ENCODE data around the gene PKD1.

PKD1 gene

DNA sequence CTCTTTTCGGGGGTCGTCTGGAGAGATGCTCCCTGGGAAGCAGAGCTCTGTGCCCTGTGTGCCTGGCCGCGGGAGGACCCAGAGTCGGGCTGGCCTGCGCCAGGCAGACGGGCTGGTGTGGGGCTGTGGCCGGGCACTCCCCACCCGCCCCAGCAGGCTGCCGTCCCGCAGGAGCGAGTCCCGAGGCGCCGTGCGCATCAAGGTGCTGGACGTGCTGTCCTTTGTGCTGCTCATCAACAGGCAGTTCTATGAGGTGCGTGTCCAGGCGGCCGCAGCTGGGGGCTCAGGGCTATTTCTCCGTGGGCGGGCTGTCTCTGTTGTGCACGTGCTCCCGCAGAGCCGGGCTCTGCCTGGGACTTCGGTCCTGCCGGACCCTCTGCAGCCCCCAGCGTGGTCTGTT, 72.9 kb downstream of the PKD1 start:
- TF ChIP-seq SIN3A (IDR thresholded peaks at IDR 0.05; ENCODE audit: borderline replicate concordance, insufficient read depth, low read length), result no peak
- no peak for TF ChIP-seq FOXP2 (optimal IDR thresholded peaks at IDR 0.05; ENCODE audit: borderline replicate concordance, extremely low read depth, extremely low read length, insufficient read depth)
- TF ChIP-seq TAF1 (IDR thresholded peaks at IDR 0.05; ENCODE audit: borderline replicate concordance, insufficient read depth, low read length), result no peak
- TF ChIP-seq POLR2AphosphoS5 (IDR thresholded peaks at IDR 0.05; ENCODE audit: low read depth, low read length), result no peak
- TF ChIP-seq, protein P1, sequence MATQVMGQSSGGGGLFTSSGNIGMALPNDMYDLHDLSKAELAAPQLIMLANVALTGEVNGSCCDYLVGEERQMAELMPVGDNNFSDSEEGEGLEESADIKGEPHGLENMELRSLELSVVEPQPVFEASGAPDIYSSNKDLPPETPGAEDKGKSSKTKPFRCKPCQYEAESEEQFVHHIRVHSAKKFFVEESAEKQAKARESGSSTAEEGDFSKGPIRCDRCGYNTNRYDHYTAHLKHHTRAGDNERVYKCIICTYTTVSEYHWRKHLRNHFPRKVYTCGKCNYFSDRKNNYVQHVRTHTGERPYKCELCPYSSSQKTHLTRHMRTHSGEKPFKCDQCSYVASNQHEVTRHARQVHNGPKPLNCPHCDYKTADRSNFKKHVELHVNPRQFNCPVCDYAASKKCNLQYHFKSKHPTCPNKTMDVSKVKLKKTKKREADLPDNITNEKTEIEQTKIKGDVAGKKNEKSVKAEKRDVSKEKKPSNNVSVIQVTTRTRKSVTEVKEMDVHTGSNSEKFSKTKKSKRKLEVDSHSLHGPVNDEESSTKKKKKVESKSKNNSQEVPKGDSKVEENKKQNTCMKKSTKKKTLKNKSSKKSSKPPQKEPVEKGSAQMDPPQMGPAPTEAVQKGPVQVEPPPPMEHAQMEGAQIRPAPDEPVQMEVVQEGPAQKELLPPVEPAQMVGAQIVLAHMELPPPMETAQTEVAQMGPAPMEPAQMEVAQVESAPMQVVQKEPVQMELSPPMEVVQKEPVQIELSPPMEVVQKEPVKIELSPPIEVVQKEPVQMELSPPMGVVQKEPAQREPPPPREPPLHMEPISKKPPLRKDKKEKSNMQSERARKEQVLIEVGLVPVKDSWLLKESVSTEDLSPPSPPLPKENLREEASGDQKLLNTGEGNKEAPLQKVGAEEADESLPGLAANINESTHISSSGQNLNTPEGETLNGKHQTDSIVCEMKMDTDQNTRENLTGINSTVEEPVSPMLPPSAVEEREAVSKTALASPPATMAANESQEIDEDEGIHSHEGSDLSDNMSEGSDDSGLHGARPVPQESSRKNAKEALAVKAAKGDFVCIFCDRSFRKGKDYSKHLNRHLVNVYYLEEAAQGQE (IDR thresholded peaks at IDR 0.05; ENCODE audit: insufficient read depth in 1 of 2, low read depth in 2 of 2, low read length in 2 of 2), result no peak

DNA sequence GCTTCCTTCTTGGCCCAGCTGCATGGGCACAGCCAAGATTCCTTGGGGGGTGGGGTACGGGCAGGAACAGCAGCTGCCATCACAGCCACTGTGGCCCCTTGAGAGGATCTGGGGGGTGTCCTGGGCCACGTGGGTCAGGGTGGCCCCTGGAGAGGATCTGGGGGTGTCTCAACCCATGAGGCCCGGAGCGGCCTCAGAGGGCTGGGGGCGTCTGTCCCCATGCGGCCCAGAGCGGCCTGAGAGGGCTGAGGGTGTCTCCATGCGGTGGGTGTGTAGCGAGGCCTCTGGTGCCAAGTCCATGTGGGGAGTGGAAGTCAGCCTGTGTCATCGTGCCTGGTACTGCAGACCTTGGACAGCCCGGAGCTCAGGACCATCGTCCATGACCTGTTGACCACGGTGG, 74.2 kb downstream of the PKD1 start:
- no peak for TF ChIP-seq SIN3A (IDR thresholded peaks at IDR 0.05; ENCODE audit: borderline replicate concordance, insufficient read depth, low read length)
- TF ChIP-seq POLR2AphosphoS5 (IDR thresholded peaks at IDR 0.05; ENCODE audit: low read depth, low read length), result no peak
- TF ChIP-seq, protein P1 (IDR thresholded peaks at IDR 0.05; ENCODE audit: insufficient read depth in 1 of 2, low read depth in 2 of 2, low read length in 2 of 2), result no peak
- TF ChIP-seq TAF1 (IDR thresholded peaks at IDR 0.05; ENCODE audit: borderline replicate concordance, insufficient read depth, low read length), result no peak
- TF ChIP-seq FOXP2 (optimal IDR thresholded peaks at IDR 0.05; ENCODE audit: borderline replicate concordance, extremely low read depth, extremely low read length, insufficient read depth), result no peak

DNA sequence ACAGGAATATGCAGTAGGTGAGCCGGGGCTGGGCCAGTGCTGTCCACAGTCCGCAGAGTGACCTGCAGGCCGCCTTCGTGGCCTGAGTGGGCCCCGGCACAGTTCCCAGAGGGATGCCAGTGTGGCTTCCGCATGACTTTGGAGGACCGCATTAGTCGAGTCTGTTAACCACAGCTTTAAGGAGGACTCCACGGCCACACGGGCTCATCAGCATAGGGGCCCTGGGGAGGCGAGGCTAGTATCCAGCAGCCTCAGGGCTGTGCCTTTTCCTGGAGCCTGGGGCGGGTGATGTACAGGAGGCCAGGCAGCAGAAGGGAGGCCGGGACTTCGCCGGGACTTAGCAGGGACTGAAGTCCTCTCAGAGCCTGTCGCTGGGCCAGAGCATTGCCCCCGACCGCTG, 74.7 kb downstream of the PKD1 start:
- no peak for TF ChIP-seq FOXP2 (optimal IDR thresholded peaks at IDR 0.05; ENCODE audit: borderline replicate concordance, extremely low read depth, extremely low read length, insufficient read depth)
- no peak for TF ChIP-seq POLR2AphosphoS5 (IDR thresholded peaks at IDR 0.05; ENCODE audit: low read depth, low read length)

DNA sequence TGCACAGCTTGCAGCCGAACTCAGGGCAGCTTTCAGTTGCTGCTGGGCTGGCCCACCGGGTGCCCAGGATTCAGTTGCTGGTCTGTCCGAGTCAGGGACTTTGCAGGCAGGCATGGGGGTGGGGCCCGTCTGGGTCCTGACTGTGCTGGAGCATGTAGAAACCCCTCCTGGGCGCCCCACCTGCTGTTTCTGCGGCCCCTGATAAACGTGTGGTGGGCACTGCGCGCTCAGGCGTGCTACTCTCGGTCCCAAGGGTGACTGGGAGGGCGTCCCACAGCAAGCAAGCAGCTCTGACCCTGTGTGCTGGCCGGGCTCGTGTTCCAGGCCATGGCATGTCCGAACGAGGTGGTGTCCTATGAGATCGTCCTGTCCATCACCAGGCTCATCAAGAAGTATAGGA, 75.4 kb downstream of the PKD1 start:
- TF ChIP-seq POLR2AphosphoS5 (IDR thresholded peaks at IDR 0.05; ENCODE audit: low read depth, low read length), result no peak
- no peak for TF ChIP-seq TAF1 (IDR thresholded peaks at IDR 0.05; ENCODE audit: borderline replicate concordance, insufficient read depth, low read length)
- no peak for TF ChIP-seq SIN3A (IDR thresholded peaks at IDR 0.05; ENCODE audit: borderline replicate concordance, insufficient read depth, low read length)
- TF ChIP-seq, protein P1 (IDR thresholded peaks at IDR 0.05; ENCODE audit: insufficient read depth in 1 of 2, low read depth in 2 of 2, low read length in 2 of 2), result no peak
- TF ChIP-seq FOXP2 (optimal IDR thresholded peaks at IDR 0.05; ENCODE audit: borderline replicate concordance, extremely low read depth, extremely low read length, insufficient read depth), result no peak

DNA sequence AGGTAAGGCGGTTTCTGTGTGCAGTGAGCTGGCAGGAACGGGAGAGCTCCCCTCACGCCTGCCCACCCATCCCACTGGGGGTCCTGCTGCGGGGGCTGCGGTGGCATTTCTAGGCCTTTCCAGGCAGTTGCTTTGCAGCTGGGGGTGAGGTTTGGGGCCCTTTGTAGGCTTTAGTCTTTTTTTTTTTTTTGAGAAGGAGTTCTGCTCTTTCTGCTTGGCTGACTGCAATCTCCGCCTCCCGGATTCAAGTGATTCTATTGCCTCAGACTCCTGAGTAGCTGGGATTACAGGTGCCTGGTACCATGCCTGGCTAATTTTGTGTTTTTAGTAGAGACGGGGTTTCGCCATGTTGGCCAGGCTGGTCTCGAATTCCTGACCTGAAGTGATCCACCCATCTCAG, 76.8 kb downstream of the PKD1 start:
- TF ChIP-seq, protein P1 (IDR thresholded peaks at IDR 0.05; ENCODE audit: insufficient read depth in 1 of 2, low read depth in 2 of 2, low read length in 2 of 2), result no peak
- TF ChIP-seq FOXP2 (optimal IDR thresholded peaks at IDR 0.05; ENCODE audit: borderline replicate concordance, extremely low read depth, extremely low read length, insufficient read depth) (no peak), POLR2AphosphoS5 (IDR thresholded peaks at IDR 0.05; ENCODE audit: low read depth, low read length) (no peak), TAF1 (IDR thresholded peaks at IDR 0.05; ENCODE audit: borderline replicate concordance, insufficient read depth, low read length) (no peak), SIN3A (IDR thresholded peaks at IDR 0.05; ENCODE audit: borderline replicate concordance, insufficient read depth, low read length) (no peak)

Measured in PFSK-1 (cell line).